Activated naive CD4-positive, alpha-beta T cell treated with Interleukin-2 at 50 U/mL for 16 hours (primary cell): ENCODE results near the gene AHCY.
A peak's percentile ranks its signal among the peaks of the same experiment; 100 is the strongest.
"Not testable (repeated sequence)": the region's sequence is repeated elsewhere in the genome, so short reads cannot be mapped to it uniquely, and the experiment has no call there.

Experiments used
- DNase-seq: peaks from one replicate; pipeline ENCODE4 v3.0.0-alpha.2; 2020

Gene AHCY

DNA sequence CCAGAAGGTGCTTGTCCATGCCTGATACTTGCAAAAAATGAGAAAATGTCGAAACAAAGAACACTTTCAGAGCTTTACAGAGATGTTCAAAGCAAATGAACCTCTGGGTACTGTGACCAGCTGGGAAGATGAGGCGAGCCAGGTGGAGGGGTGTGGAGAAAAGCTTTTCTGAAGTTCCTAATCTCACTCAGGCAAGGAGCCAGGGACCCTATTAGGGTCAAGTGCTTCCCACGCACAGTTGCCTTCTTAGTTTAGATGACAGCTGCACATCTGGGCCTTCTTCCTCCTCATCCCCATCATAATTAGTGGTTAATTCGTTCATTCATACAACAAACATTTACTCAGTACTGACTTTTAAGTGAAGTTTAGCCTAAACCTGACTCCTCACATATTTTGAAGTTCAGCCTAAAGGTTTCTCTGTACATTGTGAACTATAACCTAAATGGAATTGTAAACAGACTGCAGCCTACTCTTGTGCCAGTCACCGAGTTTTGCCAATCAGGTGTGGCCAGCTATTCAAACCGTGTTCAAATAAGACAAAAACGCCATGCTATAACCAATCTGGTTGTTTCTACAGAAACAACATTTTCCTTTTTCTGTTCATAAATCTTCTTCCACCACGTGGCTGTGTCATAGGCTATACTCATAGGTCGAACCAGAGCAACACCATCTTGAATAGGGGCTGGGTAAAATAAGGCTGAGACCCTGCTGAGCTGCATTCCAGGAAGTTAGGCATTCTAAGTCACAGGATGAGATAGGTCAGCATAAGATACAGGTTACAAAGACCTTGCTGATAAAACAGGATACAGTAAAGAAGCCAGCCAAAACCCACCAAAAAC, 19.3 kb upstream of the AHCY start:
- no peak for DNase-seq

DNA sequence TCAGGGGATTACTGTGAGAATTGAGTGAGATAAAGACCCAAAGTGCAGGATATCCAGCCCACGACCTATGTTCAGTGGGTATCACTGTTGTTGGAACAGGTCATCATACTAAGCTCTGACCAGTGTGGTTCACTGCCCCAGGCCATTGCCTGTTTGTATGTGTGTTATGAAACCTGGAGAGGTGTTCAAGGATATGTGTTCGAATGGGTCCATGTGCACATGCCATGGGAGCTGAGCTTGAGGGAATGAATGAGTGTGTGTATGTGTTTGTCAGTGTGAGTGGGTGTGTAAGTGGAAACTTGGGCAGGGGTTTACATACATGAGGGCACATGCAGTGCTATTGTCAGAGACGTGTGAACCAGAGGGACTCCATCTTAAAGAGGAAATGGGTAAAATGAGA, 17.7 kb upstream of the AHCY start:
- DNase-seq, result no peak

DNA sequence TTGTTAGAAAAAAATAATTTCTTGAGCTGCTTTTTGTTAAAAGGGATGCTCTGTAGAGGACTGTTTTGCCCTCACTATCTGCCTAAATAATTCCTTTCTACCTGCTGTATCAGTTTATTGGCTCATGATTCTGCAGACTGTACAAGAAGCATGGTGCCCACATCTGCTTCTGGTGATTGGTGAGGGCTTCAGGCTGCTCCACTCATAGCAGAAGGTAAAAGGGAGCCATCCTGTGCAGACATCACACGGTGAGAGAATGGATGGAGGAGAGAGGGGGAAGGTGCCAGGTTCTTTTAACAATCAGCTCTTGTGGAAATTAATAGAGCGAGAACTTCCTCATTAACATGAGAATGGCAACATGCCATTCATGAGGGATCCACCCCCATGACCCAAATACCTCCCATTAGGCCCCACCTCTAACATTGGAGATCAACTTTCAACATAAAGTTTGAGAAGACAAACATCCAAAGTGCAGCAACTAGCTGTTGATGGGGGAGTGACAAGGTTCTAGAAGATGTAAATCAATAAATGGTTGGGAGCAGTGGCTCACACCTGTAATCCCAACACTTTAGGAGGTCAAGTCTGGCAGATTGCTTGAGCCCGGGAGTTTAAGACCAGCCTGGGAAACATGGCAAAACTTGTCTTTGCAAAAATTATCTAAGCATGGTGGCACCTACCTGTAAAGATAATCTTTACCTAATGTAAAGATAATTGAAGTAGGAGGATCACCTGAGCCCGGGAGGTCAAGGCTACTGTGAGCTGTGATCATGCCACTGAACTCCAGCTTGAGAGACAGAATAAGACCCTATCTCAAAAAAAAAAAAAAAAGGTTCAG, 15.7 kb upstream of the AHCY start:
- DNase-seq, result no peak

DNA sequence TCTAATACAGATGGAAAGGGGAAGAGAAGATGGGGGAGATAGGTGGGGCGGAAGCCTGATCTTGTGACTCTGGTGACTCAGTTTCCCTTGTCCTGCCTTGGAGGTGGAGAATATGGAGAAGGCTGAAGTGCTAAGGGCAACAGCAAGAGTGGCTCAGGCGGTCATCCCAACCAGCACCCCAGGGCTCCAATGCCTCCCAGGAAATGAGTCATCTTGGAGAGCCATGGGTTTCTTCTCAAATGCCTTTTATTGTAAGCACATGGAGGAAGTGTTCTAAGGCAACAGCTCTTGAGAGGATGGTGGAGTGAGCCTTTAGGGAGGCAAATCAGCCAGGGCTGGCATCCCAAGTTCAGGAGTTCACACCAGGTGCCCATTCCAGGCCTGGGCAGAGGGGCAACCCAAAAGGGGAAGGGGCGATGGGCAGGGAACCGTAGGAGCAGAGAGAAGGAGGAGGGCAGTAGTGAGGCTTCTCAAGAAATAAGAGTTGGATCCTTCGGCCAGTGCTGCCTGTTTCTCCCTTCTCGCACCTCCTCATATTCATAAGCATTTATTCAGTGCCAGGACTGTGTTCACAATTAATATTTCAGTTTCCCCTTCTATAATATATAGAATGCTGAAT, 13.2 kb upstream of the AHCY start:
- no peak for DNase-seq

DNA sequence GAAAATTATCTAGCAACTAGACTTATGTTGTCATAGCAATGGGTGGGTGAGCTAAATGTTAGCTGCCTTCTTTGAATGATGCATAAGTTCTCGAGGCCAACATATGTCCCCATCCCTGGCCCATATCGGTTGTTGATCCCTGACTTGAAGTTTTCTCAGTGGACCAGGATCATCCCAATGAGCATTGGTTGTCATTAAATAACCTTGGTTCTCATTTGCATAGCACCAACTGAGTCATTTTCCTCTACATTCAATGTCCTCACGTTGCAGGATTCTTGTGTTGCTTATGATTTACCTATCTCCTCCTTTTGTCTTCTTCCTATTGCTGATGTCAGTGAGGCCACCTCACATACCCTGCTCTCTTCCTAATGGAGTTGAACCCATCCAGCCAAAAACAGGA, 12.1 kb upstream of the AHCY start:
- DNase-seq, result no peak

DNA sequence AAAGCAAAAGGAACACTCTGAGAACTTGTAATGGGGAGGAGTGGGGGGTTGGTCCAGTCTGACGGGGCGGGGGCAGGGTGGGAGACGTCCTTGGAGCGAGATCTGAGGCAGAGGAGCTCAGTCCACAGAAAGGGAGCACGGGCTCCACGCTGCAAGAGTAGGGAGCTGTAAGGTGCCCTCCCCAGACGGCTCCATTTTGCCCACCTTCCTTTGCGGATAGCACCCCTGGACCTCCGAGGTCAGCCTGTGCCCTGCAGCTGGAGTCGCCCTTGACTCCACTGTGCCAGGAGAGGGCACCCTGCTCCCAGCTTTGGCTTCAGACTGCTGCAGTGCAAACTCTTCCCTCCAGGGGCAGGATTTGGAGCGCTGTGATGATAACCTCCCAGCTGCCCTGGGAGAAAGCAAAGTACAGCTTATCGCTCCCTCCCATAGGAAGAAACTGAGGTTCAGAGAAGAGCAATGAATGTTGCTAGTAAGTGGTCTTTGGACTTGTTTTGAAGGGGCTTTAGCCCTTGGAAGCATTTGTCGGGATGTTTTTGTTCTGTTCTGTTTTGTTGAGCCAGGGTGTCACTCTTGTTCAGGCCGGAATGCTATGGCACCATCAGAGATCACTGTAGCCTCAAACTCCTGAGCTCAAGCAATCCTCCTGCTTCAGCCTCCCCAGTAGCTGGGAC, 9.5 kb upstream of the AHCY start:
- peak; percentile 89 for DNase-seq

DNA sequence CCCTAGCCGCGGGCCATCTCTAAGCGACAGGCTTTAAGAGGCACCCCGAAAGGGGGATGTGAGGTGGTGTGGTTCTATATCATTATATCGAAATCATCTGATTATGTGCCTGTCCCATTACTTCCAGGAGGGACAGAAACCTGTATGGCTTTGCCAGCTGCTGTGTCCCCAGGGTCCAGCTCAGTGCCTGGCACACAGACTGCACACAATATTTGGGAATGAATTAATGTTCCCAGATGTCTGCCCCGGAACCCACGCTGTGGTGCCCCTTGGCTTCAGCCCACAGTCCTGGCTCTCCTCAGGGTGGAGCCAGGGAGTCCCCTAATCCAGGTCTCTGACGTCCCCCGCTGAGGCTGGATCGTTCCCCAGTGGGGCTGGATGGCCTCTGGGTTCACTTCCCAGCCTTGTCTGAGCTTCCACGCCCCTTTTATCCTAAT, 8.9 kb upstream of the AHCY start:
- DNase-seq, result no peak

DNA sequence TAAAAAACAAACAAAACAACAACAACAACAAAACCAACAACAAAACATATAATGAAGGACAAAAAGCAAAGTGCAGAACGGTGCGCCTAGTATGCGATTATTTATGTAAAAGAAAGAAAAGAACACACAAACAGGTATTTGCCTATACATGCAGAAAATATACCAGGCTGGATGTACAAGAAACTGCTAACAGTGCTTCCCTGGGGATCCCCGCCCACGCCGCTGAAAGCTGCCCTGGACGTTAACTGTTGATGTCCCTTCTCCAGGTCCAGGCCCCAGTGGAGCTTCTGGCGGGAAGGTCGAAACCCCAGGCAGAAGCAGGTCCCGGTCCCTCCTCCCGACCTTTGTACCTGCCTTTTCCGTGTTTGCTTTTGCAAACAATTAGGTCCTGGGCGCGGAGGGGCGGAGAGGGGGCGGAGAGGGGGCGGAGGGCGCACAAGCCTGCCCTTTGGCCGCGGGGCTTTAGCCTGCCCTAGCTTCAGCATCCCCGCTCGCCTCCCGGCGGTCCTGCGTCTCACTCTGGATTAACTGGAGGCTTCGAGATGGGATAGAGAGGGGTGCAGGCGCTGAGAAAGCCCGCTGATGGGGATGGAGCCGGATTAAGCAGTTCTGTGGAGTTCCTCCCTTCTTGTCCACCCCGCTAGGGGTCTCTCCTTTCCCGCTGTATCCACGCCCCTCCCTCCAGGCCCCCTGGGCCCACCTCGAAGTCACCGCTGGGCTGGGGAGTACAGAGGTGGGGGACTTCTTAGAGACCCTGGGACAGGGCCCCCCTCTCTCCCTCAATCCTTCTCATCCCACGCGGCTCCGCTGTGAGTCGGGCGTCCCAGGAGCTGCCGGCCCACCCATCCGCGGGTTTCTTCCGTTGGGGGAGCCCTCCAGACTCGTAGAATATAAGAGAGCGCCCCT, 8.2 kb upstream of the AHCY start:
- DNase-seq, result no peak

DNA sequence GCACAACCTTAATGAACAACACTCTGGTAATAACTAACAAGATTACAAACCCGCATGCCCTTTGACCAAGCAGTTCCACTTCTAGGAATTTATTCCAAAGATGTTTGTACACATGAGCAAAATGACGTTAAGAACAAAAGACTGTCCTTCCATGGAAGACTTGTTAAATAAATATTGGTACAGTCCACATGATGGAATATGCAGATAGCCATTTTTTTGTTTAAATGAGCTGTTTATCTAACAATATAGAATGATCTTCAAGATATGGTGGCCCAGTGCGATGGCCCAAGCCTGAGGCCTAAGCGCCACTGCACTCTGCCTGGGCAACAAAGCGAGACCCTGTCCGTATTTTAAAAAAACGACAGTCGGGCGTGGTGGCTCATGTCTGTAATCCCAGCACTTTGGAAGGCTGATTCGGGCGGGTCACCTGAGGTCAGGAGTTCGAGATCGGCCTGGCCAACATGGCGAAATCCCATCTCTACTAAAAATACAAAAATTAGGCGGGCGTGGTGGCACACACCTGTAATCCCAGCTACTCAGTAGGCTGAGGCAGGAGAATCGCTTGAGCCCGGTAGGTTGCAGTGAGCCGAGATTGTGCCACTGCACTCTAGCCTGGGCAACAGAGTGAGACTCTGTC, 7.4 kb upstream of the AHCY start:
- DNase-seq, result no peak

DNA sequence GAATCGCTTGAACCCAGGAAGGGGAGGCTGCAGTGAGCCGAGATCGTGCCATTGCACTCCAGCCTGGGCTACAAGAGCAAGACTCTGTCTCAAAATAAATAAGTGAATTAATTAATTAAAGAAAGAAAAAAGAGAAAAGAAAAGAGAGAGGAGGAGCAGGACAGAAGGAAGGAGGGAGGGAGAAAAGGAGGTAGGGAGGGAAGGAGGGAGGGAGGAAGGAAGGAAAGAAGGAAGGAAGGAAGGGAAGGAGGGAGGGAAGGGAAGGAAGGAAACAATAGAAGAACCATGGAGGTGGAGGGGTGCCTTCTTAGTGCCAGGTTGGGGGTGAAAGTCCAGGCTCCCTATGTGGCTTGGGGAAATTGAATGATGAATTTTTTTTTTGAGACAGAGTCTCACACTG, 6.5 kb upstream of the AHCY start:
- no peak for DNase-seq

DNA sequence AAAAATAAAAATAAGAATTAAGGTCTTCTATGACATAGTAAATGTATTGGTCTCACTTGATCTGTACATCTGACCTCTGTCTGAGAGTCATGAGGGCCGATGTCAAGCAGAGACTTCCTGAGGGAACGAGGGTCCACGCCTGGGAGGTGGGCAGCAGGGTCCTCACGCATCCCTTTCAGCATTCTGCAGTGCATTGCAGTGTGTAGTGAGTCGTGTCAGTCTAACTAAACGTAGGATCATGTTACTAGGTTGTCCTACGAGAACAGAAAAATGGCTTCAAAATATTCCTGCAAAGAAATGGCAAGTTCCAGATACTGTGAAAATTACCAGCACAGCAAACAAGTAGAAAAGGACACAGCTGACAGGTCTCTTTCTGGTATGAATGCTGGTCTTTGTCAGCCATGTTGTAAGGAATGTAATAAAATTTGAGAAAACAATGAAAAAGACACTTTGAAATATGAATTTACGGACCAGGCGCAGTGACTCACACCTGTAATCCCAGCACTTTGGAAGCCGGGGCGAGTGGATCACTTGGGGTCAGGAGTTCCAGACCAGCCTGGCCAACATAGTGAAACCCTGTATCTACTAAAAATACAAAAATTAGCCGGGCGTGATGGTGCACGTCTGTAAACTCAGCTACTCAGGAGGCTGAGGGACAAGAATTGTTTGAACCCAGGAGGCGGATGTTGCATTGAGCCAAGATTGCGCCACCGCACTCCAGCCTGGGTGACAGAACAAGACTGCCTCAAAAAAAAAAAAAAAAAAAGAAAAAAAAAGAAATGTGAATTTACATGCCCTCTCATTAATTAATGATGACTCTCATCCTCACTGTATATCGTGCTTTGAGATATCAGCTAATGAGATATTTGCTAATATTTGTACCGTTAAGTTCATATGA, 2.4 kb upstream of the AHCY start:
- no peak for DNase-seq

DNA sequence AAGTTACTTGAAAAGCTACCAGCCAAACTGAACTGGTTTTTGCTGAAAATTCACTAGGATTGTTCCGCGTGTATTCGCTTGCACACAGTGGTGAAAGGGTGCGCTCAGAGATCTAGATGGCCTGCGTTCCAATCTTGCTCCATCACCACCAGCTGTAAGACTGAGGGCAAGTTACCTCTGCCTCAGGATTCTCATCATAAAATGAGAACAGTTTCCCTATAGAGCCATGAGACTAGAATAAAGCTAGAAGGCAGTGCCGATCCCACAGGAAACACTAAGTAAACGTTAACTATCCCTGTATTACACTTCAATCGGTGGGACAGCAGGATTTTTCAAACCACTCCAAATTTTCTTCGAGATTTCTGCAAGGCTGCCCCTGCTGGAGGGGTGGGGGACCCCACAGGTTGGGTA, 838 bp downstream of the AHCY start:
- no peak for DNase-seq

DNA sequence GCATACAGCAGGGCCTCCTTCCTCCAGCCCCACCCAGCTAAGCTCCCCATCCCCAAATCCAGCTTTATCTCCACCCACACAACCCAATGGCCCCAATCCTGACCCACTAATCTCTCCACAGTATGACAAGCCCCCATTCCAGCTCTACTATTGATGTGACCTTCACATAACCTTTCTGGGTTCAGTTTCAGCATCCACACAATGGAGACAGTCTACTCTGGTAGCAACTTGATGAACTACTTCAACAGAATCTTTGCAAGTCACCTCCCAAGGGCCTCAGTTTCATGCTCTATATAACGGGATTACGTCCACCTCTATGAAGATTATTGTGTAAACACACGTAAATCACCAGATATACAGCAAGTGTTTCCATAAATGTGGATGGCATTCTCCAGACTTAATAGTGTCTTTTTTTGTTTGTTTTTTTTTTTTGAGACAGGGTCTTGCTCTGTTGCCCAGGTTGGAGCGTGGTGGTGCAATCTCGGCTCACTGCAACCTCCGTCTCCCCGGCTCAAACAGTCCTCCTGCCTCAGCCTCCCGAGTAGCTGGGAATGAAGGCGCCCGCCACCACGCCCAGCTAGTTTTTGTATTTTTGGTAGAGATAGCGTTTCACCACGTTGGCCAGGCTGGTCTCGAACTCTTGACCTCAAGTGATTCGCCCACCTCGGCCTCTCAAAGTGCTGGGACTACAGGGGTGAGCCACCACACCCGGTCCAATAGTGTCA, 1.4 kb downstream of the AHCY start:
- DNase-seq, result peak; percentile 8

DNA sequence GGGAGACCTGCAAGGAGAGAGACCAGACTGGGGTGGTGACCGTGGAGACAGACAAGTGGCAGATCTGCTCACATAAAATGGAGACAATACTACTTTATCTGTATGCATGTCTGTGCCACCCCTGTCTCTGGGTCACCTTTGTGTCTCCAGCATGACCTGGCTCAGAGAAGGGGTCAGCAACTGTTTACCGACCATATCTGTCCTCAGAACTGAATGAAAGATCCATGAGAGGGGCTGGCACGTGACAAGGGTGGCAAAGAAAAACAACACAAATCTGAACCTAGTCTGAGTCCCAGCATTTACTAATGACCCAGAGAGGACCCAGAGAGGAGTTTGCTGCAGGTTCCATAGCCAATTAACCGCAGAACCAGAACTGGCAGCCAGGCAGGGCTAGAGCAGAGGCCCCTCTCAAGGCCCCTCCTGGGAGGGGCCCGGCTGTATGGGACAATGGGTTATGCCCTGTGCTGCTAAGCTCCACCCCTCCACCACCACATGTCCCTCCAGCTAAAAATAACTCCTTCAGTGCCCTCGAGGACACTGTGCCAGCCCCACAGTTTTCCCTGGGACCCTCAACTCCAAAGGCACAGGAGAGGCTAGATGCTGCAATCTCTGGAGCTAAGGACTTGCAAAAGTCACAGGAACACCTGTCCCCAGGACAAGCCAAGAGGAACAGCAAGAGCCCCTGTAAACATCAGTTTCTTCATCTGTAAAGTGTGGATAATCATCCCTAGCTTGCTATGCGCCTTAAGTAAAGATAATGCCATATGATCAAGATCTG, 2.2 kb downstream of the AHCY start:
- DNase-seq, result no peak

DNA sequence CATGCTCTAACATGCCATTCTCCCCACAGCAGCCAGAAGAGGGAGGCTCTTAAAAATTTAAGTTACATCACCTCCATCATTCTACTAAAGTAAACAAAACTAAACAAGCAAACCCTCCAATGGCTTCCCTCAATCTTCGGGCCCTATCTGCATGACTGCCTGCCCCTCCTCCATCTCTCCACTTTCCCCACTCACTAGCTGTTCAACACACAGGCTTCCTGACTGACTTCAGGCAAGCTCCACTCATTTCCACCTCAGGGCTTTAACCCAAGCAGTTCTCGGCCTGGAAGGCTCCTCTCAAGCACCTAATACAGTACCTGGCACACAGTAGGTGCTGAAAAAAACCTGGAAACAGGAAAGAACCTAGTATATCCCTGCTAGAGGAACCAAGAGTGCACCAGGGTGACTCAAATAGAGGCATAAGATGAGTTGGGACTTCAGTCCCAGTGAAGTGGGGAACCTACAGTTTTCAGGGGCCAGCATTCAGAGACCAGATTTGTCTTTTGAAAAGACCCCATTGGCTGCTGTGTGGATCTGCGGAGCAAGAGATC, 2.8 kb downstream of the AHCY start:
- DNase-seq, result no peak

DNA sequence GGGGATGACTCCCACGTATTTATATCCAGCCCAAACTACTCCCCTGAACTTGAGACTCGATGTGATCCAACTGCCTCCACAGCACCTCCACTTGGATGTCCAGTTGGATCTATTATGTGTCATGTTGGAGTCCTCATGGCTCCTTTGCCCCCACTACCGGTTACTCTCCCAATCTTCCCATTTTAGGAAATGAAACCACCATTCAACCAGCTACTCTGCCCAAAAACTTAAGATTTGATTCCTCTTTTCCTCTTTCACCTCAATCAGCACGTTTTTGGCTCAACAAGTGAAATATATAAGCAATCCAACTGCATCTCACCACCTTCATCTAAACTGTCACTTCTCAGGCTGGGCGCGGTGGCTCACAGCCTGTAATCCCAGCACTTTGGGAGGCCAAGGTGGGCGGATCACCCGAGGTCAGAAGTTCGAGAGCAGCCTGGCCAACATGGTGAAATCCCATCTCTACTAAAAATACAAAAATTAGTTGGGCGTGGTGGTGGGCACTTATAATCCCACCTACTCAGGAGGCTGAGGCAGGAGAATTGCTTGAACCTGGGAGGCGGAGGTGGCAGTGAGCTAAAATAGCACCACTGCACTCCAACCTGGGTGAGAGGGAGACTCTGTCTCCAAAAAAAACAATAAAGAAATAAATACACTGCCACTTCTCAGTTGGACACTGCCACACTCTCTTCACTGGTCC, 3.4 kb downstream of the AHCY start:
- no peak for DNase-seq

DNA sequence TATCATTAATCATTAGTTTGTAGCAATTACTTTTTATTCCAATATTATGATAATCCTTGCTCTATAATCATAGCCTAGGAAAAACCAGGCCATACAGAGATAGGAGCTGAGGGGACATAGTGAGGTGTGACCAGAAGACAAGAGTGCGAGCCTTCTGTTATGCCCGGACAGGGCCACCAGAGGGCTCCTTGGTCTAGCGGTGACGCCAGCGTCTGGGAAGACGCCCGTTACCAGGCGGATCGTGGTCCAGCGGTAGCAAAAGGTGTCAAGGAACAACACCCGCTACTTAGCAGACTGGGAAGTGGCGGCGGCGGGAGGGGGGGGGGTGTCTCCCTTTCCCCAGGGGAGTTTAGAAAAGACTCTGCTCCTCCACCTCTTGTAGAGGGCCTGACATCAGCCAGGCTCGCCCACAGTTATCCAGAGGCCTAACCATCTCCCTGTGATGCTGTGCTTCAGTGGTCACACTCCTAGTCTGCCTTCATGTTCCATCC, 4.8 kb downstream of the AHCY start:
- not testable (repeated sequence) for DNase-seq

DNA sequence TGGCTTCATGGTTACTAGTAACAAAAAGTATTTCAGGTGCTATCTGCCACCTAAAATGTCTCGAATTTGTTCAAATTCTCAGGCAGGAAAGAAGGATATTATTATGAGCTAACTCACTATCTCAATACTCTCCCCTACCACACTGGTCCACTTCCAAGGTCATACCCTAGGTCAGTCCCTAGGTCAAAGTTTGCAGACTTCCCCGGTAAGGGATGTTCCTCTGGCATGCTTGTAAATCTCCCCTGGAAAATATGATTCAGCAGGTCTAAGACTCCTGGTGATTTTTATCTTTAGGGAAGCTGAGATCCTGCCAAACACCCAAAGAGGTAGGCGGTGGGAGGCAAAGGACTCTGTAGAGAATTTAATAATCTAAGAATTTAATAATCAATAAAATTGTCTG, 6.7 kb downstream of the AHCY start:
- DNase-seq, result no peak
